Parathyroid adenoma (tissue), 2 donors: ENCODE data around the gene SLC9A8.
"Not testable (repeated sequence)": the region's sequence is repeated elsewhere in the genome, so short reads cannot be mapped to it uniquely, and the experiment has no call there.

Source experiments
- H2AFZ ChIP-seq: fragments of 300-600 bp; sonication (generic); one replicate; pipeline ENCODE4 v1.7.0; 2017; ENCODE audit warnings: antibody characterized with exemption, mild to moderate bottlenecking
- H3K27ac ChIP-seq: fragments of 300-600 bp; sonication (generic); one replicate; pipeline ENCODE4 v1.7.0; 2017
- H3K27me3 ChIP-seq: fragments of 300-600 bp; sonication (generic); one replicate; pipeline ENCODE4 v1.7.0; 2017; ENCODE audit warnings: low read length; ENCODE audit not compliant: control insufficient read depth, insufficient read depth
- H3K36me3 ChIP-seq: fragments of 300-600 bp; sonication (generic); one replicate; pipeline ENCODE4 v1.7.0; 2017; ENCODE audit warnings: low read length; ENCODE audit not compliant: control insufficient read depth, insufficient read depth
- H3K4me1 ChIP-seq: fragments of 300-600 bp; sonication (generic); one replicate; pipeline ENCODE4 v1.7.0; 2017; ENCODE audit warnings: control low read depth
- H3K4me2 ChIP-seq: fragments of 300-600 bp; sonication (generic); one replicate; pipeline ENCODE4 v1.7.0; 2017; ENCODE audit warnings: low read length
- H3K4me3 ChIP-seq: fragments of 300-600 bp; sonication (generic); one replicate; pipeline ENCODE4 v1.7.0; 2017; ENCODE audit warnings: low read depth, low read length
- H3K79me2 ChIP-seq: fragments of 300-600 bp; sonication (generic); one replicate; pipeline ENCODE4 v1.7.0; 2017; ENCODE audit warnings: control low read depth
- H3K9ac ChIP-seq: fragments of 300-600 bp; sonication (generic); one replicate; pipeline ENCODE4 v1.7.0; 2017; ENCODE audit warnings: mild to moderate bottlenecking
- H3K9me3 ChIP-seq: fragments of 300-600 bp; sonication (generic); one replicate; pipeline ENCODE4 v1.7.0; 2017; ENCODE audit warnings: low read length; ENCODE audit not compliant: control insufficient read depth
- CTCF ChIP-seq: fragments of 300-600 bp; sonication (generic); IDR thresholded peaks from one replicate; pipeline ENCODE4 v1.7.0; 2017; ENCODE audit warnings: antibody characterized with exemption, mild to moderate bottlenecking
- donor health status: primary hyperparathyroidism.

SLC9A8 gene

GRCh38 chr20:49894073-49894470 is 81.4 kb downstream of the SLC9A8 start:
- H3K4me2 ChIP-seq: no peak overlapping the region
- no peaks in the 10 kb centered on the region for H3K4me1 ChIP-seq
- H3K9me3 ChIP-seq: no peaks in the 10 kb centered on the region
- no peak for TF ChIP-seq CTCF
- no peaks in the 10 kb centered on the region for H3K27me3 ChIP-seq
- H2AFZ ChIP-seq: no peak overlapping the region
- no peak overlapping the region for H3K9ac ChIP-seq
- H3K36me3 ChIP-seq: no peaks in the 10 kb centered on the region
- peaks cover 9% of the 10 kb centered on the region for H3K79me2 ChIP-seq
- H3K4me3 ChIP-seq: no peak overlapping the region
- no peak overlapping the region for H3K27ac ChIP-seq

GRCh38 chr20:49895474-49896093 is 83.0 kb downstream of the SLC9A8 start:
- H3K27ac ChIP-seq, H3K4me1 ChIP-seq, H3K4me2 ChIP-seq: not testable (repeated sequence)

GRCh38 chr20:49896204-49896603 is 83.6 kb downstream of the SLC9A8 start:
- no peaks in the 10 kb centered on the region for H3K4me1 ChIP-seq
- H2AFZ ChIP-seq: no peak overlapping the region
- no peaks in the 10 kb centered on the region for H3K9me3 ChIP-seq
- no peak overlapping the region for H3K4me2 ChIP-seq
- H3K27me3 ChIP-seq: no peaks in the 10 kb centered on the region
- H3K4me3 ChIP-seq: no peak overlapping the region
- TF ChIP-seq CTCF: no peak
- H3K9ac ChIP-seq: no peak overlapping the region
- H3K27ac ChIP-seq: no peak overlapping the region
- H3K79me2 ChIP-seq: peaks cover 9% of the 10 kb centered on the region
- no peaks in the 10 kb centered on the region for H3K36me3 ChIP-seq

More at GRCh38 chr20:49895474-49896093, 83.0 kb downstream of the SLC9A8 start:
- not testable (repeated sequence) for H3K9ac ChIP-seq, H3K4me3 ChIP-seq, H3K27me3 ChIP-seq, H3K9me3 ChIP-seq, H3K36me3 ChIP-seq, H2AFZ ChIP-seq, H3K79me2 ChIP-seq

- no peak overlapping the region for H3K27ac ChIP-seq
- no peaks in the 10 kb centered on the region for H3K9me3 ChIP-seq
- H2AFZ ChIP-seq: no peak overlapping the region
- H3K9ac ChIP-seq: no peak overlapping the region
- no peaks in the 10 kb centered on the region for H3K36me3 ChIP-seq
- H3K27me3 ChIP-seq: no peaks in the 10 kb centered on the region
- H3K4me1 ChIP-seq: no peaks in the 10 kb centered on the region
- no peak overlapping the region for H3K4me2 ChIP-seq
- H3K79me2 ChIP-seq: peaks cover 13% of the 10 kb centered on the region
- no peak for TF ChIP-seq CTCF
- H3K4me3 ChIP-seq: no peak overlapping the region
Measured at GRCh38 chr20:49899541-49900383, 87.1 kb downstream of the SLC9A8 start.

GRCh38 chr20:49901588-49901987 is 89.0 kb downstream of the SLC9A8 start:
- H3K9me3 ChIP-seq: no peaks in the 10 kb centered on the region
- H3K79me2 ChIP-seq: peaks cover 11% of the 10 kb centered on the region
- H3K4me3 ChIP-seq: no peak overlapping the region
- no peak for TF ChIP-seq CTCF
- H3K4me2 ChIP-seq: no peak overlapping the region
- H3K36me3 ChIP-seq: no peaks in the 10 kb centered on the region
- no peak overlapping the region for H3K27ac ChIP-seq
- no peak overlapping the region for H2AFZ ChIP-seq
- no peaks in the 10 kb centered on the region for H3K4me1 ChIP-seq
- H3K27me3 ChIP-seq: no peaks in the 10 kb centered on the region
- H3K9ac ChIP-seq: no peak overlapping the region
